HG03039 (cell line): ENCODE results near the gene CENPT.
"Not testable (repeated sequence)": the region's sequence is repeated elsewhere in the genome, so short reads cannot be mapped to it uniquely, and the experiment has no call there.

Source experiments
- ATAC-seq: cut with Tn5 transposase; IDR thresholded peaks from one replicate; pipeline ENCODE4 v1.9.1; 2021; ENCODE audit warnings: mild to moderate bottlenecking, moderate library complexity; ENCODE audit not compliant: unreplicated experiment

CENPT gene

GRCh38 chr16:67848118-67848517 is 625 bp upstream of the CENPT start:
- ATAC-seq, result no peak

- peak; percentile 52 for ATAC-seq
These were observed 1.0 kb downstream of the CENPT start, which contains the start of gene NUTF2 for GRCh38 chr16:67846320-67847063. NUTF2 (plus strand) TSS chr16:67846933; CDS start chr16:67865131, 18,198 bp downstream.

- ATAC-seq, result no peak
These were observed 1.5 kb downstream of the CENPT start for GRCh38 chr16:67846063-67846319.

- no peak for ATAC-seq
These were observed 2.0 kb downstream of the CENPT start for GRCh38 chr16:67845291-67846062.

GRCh38 chr16:67844497-67844896 is 3.0 kb downstream of the CENPT start:
- ATAC-seq, result no peak

- no peak for ATAC-seq
These were observed 4.1 kb downstream of the CENPT start for GRCh38 chr16:67843343-67843765.

GRCh38 chr16:67842509-67843342 is 4.8 kb downstream of the CENPT start:
- peak; percentile 6 for ATAC-seq

- ATAC-seq, result peak; percentile 38
These were observed 5.5 kb downstream of the CENPT start, which contains the start of gene THAP11 for GRCh38 chr16:67841816-67842508. THAP11 (plus strand) TSS chr16:67842320; CDS start chr16:67842555, 235 bp downstream.

- no peak for ATAC-seq
These were observed 6.2 kb downstream of the CENPT start for GRCh38 chr16:67841198-67841815.

GRCh38 chr16:67837811-67838210 is 9.7 kb downstream of the CENPT start:
- no peak for ATAC-seq

GRCh38 chr16:67837190-67837589 is 10.3 kb downstream of the CENPT start:
- ATAC-seq, result not testable (repeated sequence)

- no peak for ATAC-seq
These were observed 13.3 kb downstream of the CENPT start for GRCh38 chr16:67834242-67834614.

GRCh38 chr16:67833415-67834241 is 13.9 kb downstream of the CENPT start:
- peak; percentile 90 for ATAC-seq

GRCh38 chr16:67833030-67833414 is 14.5 kb downstream of the CENPT start:
- no peak for ATAC-seq

GRCh38 chr16:67828651-67829050 is 18.8 kb downstream of the CENPT start:
- no peak for ATAC-seq

GRCh38 chr16:67825906-67826305 is 21.6 kb downstream of the CENPT start:
- no peak for ATAC-seq

GRCh38 chr16:67825119-67825518 is 22.4 kb downstream of the CENPT start:
- ATAC-seq, result no peak

GRCh38 chr16:67822511-67822910 is 25.0 kb downstream of the CENPT start:
- no peak for ATAC-seq

GRCh38 chr16:67820608-67821259 is 26.8 kb downstream of the CENPT start:
- ATAC-seq, result no peak
